SU-DHL-6 (cell line): ENCODE data around the gene RPH3AL.

Experiments
- H2AFZ ChIP-seq: fragments of 200-600 bp; sonication (generic); 2 replicates; pipeline ENCODE4 v1.6.1; 2014; ENCODE audit warnings: low read depth, mild to moderate bottlenecking, moderate library complexity, mixed read lengths, antibody characterized with exemption, low read length; ENCODE audit not compliant: severe bottlenecking
- H3F3A ChIP-seq: fragments of 200-600 bp; shearing (Covaris generic); 2 replicates; pipeline ENCODE4 v1.6.0; 2016; ENCODE audit warnings: antibody characterized with exemption, mild to moderate bottlenecking; ENCODE audit not compliant: insufficient read depth
- H3K27ac ChIP-seq: fragments of 200-600 bp; sonication (generic); 2 replicates; pipeline ENCODE4 v1.5.1; 2016; ENCODE audit warnings: low read depth, mild to moderate bottlenecking, low read length, moderate library complexity, mixed read lengths
- H3K27me3 ChIP-seq: fragments of 200-600 bp; sonication (generic), shearing (Covaris generic); 2 replicates; pipeline ENCODE4 v1.6.0; 2014; ENCODE audit warnings: mild to moderate bottlenecking, low read length
- H3K36me3 ChIP-seq: fragments of 200-600 bp; sonication (generic); 2 replicates; pipeline ENCODE4 v1.6.1; 2014; ENCODE audit warnings: mild to moderate bottlenecking, low read length, mixed read lengths
- H3K4me2 ChIP-seq: fragments of 300-600, 200-600 bp; shearing (Covaris generic), sonication (generic); 2 replicates; pipeline ENCODE4 v1.6.0; 2014; ENCODE audit warnings: low read length, low read depth, mild to moderate bottlenecking; ENCODE audit not compliant: poor library complexity, severe bottlenecking
- H3K4me3 ChIP-seq: fragments of 200-600 bp; sonication (generic); 2 replicates; pipeline ENCODE4 v1.5.1; 2014; ENCODE audit warnings: antibody characterized with exemption, low read length, mild to moderate bottlenecking, mixed read lengths; ENCODE audit not compliant: insufficient read depth, poor library complexity, severe bottlenecking
- H3K79me2 ChIP-seq: fragments of 200-600 bp; sonication (generic); 2 replicates; pipeline ENCODE4 v1.6.1; 2014; ENCODE audit warnings: mild to moderate bottlenecking, low read length, moderate library complexity; ENCODE audit not compliant: insufficient read depth
- H3K9ac ChIP-seq: fragments of 200-600 bp; sonication (generic); 2 replicates; pipeline ENCODE4 v1.7.0; 2014; ENCODE audit warnings: mild to moderate bottlenecking, low read length
- H3K9me2 ChIP-seq: fragments of 200-600 bp; sonication (generic); replicated peaks from 2 replicates; pipeline ENCODE4 v1.6.1; 2014; ENCODE audit warnings: low read length; ENCODE audit not compliant: insufficient read depth
- H3K9me3 ChIP-seq: fragments of 200-600 bp; sonication (generic); 2 replicates; pipeline ENCODE4 v1.6.1; 2014; ENCODE audit warnings: low read length, mixed read lengths; ENCODE audit not compliant: insufficient read depth
- H4K20me1 ChIP-seq: fragments of 200-600 bp; sonication (generic); 2 replicates; pipeline ENCODE4 v1.6.1; 2014; ENCODE audit warnings: low read depth, mild to moderate bottlenecking, antibody characterized with exemption, low read length, moderate library complexity, mixed read lengths
- EZH2phosphoT487 ChIP-seq: fragments of 200-600 bp; sonication (generic), shearing (Covaris generic); conservative IDR thresholded peaks from 2 replicates; pipeline ENCODE4 v1.6.1; 2018; ENCODE audit warnings: mild to moderate bottlenecking, antibody characterized with exemption, low read length, moderate library complexity, mixed read lengths
- TF ChIP-seq, protein P1 (sequence below): fragments of 200-600 bp; sonication (generic); IDR thresholded peaks from one replicate; pipeline ENCODE4 v1.5.1; 2017; ENCODE audit warnings: antibody characterized with exemption, mild to moderate bottlenecking, low read length, moderate library complexity; ENCODE audit not compliant: insufficient read depth, poor library complexity, severe bottlenecking

Gene RPH3AL

DNA sequence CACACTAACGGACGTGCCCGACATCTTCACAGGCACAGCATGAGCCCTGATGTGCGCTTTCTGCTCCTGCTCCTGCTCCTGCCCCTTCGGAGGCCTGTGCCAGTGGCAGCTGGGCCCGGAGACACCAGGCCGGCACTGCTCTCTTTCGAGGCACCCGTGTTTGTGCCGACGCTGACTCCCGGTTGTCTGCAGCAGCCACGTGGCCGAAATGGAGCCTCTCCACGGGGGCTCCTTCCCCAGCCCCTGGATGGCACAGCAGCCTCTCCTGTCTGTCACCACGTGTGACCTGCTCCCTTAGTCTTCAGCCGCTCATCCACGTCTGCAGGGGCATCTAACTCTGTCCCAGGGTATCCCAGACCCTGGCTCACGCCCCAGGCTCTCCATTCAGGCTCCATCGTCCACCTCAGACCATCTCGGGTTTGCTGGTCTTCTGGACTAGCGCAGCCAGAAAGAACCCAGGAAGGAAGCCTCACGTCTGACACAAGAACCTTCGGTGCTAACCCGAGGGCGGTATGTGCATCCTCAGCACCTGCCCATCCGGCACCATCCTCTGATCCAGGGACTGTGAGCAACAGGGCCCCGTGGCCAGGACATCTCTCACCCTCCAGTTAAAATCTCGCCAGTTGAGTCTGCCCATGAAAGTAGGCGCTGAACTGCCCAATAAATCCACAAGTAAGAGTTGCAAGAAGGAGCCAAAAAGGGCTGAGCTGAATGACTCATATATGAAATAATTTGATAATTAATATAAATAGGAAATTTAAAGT lies 4.2 kb upstream of the RPH3AL start:
- H3K36me3 ChIP-seq, result no peaks in the 10 kb centered on the region
- H3K9me2 ChIP-seq, result no peaks in the 10 kb centered on the region
- H3K27ac ChIP-seq, result no peak overlapping the region
- H3K79me2 ChIP-seq, result no peaks in the 10 kb centered on the region
- no peak overlapping the region for H3K4me2 ChIP-seq
- no peak overlapping the region for H3K9ac ChIP-seq
- no peaks in the 10 kb centered on the region; the same call in 1 of the 2 replicates for H3K9me3 ChIP-seq
- H3F3A ChIP-seq, result no peaks in the 10 kb centered on the region
- H3K27me3 ChIP-seq, result no peaks in the 10 kb centered on the region
- H3K4me3 ChIP-seq, result no peak overlapping the region
- H4K20me1 ChIP-seq, result no peaks in the 10 kb centered on the region
- no peak overlapping the region for H2AFZ ChIP-seq
- TF ChIP-seq, protein P1, sequence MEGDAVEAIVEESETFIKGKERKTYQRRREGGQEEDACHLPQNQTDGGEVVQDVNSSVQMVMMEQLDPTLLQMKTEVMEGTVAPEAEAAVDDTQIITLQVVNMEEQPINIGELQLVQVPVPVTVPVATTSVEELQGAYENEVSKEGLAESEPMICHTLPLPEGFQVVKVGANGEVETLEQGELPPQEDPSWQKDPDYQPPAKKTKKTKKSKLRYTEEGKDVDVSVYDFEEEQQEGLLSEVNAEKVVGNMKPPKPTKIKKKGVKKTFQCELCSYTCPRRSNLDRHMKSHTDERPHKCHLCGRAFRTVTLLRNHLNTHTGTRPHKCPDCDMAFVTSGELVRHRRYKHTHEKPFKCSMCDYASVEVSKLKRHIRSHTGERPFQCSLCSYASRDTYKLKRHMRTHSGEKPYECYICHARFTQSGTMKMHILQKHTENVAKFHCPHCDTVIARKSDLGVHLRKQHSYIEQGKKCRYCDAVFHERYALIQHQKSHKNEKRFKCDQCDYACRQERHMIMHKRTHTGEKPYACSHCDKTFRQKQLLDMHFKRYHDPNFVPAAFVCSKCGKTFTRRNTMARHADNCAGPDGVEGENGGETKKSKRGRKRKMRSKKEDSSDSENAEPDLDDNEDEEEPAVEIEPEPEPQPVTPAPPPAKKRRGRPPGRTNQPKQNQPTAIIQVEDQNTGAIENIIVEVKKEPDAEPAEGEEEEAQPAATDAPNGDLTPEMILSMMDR, result no peak
- TF ChIP-seq EZH2phosphoT487, result no peak

DNA sequence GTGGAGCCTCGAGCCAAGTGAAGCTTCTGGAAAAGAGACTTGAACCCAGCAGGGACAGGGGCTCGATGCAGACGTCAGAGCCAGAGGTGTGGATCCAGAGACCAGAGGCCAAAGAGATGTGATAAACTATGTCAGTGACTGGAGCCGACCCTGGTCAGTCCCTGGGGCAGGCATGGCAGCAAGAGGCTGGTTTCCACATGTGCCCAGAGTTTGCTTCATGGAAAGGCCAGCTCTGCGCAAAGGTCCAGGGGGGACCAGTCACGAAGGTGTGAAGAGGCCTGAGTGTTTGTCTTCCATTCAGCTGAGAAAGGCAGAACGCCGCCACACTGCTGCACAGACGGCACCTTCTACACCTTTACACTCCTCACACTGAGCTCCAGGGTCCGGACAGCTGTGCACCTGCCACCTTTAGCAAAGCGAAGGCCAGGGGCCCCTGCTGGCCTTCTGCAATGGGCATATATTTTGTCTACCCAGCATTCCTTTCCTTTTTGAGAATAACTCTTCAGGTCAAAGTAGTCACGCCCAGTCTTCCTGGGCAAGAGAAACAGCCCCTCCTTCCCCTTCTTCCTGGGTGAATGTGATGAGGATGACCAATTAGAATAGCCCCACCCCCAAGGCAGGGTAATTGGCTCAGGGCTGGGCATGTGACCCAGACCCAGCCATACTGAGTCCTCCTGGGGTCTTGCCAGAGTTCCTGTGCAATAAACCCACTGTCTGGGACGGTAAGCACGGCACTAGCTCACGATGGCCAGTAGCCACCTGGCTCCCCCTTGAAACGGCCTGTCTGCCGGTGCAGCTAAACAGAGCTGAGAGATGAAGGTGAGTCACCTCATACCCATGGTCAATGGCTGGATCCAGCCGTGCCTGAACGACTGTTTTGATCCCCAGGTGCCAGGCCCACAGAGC lies 2.3 kb upstream of the RPH3AL start:
- Histone ChIP-seq H3K9ac (no peak overlapping the region), H3K9me3 (no peaks in the 10 kb centered on the region; the same call in 1 of the 2 replicates)
- TF ChIP-seq, protein P1, result no peak
- no peak for TF ChIP-seq EZH2phosphoT487

DNA sequence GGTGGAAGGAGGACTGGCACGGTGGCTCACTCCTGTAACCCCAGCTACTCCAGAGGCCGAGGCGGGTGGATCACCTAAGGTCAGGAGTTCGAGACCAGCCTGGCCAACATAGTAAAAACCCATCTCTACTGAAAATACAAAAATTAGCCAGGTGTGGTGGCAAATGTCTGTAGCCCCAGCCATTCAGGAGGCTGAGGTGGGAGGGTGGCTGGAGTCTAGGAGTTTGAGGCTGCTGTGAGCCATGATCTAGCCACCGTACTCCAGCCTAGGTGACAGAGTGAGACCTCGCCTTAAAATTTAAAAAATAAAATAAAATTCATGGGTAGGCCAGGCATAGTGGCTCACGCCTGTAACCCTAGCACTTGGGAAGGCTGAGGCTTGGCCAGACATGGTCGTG lies 1.2 kb upstream of the RPH3AL start:
- Histone ChIP-seq H2AFZ (no peak overlapping the region), H3K9me3 (no peaks in the 10 kb centered on the region; the same call in 1 of the 2 replicates), H3K79me2 (no peaks in the 10 kb centered on the region), H3K9me2 (no peaks in the 10 kb centered on the region), H4K20me1 (no peaks in the 10 kb centered on the region), H3K27ac (no peak overlapping the region), H3K4me2 (no peak overlapping the region), H3K4me3 (no peak overlapping the region), H3K9ac (no peak overlapping the region), H3F3A (no peaks in the 10 kb centered on the region), H3K27me3 (no peaks in the 10 kb centered on the region), H3K36me3 (no peaks in the 10 kb centered on the region)
- TF ChIP-seq, protein P1, result no peak
- TF ChIP-seq EZH2phosphoT487, result no peak

More for the DNA sequence above, 2.3 kb upstream of the RPH3AL start:
- Histone ChIP-seq H3K27ac (no peak overlapping the region), H3K79me2 (no peaks in the 10 kb centered on the region), H3F3A (no peaks in the 10 kb centered on the region), H3K4me3 (no peak overlapping the region), H3K4me2 (no peak overlapping the region), H3K27me3 (no peaks in the 10 kb centered on the region), H2AFZ (no peak overlapping the region), H3K9me2 (no peaks in the 10 kb centered on the region), H4K20me1 (no peaks in the 10 kb centered on the region), H3K36me3 (no peaks in the 10 kb centered on the region)
